HepG2 (cell line): ENCODE data around the gene SLC45A3. TPM values are rescaled to one million over a fixed set of nuclear protein-coding genes. Genes with fewer than 3 reads are reported as not detected.

Experiments
- polyA plus RNA-seq, 8 experiments: library from polyadenylated mRNA; depleted of rRNA in 3 of 8; stranded (reverse) in 7 of 8; unstranded in 1 of 8; fragments of >200 nt; fragmentation: Illumina TruSeq in 4 of 8; extraction: Trizol in 4 of 8; gene quantifications; 2 replicates each; pipeline versions ENCODE4 v1.2.1 to v1.2.3, GENCODE V29; 2011 to 2016; ENCODE audit warnings: low read depth in 4 of 8, missing spikeins in 1 of 8, mixed read lengths in 1 of 8; ENCODE audit not compliant: insufficient read depth in 1 of 8
- small RNA-seq, 3 experiments: library from RNA; depleted of rRNA; stranded (forward); fragments of <200 nt; gene quantifications; one replicate each; pipeline ENCODE3, GENCODE V24; 2012; ENCODE audit warnings: low read depth in 2 of 3, low replicate concordance in 1 of 3; ENCODE audit not compliant: insufficient read length in 3 of 3, insufficient read depth in 2 of 3
- total RNA-seq, 5 experiments: library from RNA; depleted of rRNA; stranded (reverse); fragments of >200 nt; fragmentation: Illumina TruSeq; extraction: Trizol; gene quantifications; 2 replicates each; pipeline ENCODE4 v1.2.3, GENCODE V29; 2016; ENCODE audit warnings: low read depth in 1 of 5
- TF ChIP-seq, protein P1 (sequence below): sonication (generic); formaldehyde crosslinking; IDR thresholded peaks from 2 replicates; pipeline ENCODE4 v1.4.0; 2020; ENCODE audit warnings: missing genetic modification reagents, low read depth, mild to moderate bottlenecking, borderline replicate concordance
- TF ChIP-seq, protein P2 (sequence below): sonication (generic); formaldehyde crosslinking; IDR thresholded peaks from 2 replicates; pipeline ENCODE4 v1.4.0; 2020; ENCODE audit warnings: missing genetic modification reagents

Gene SLC45A3
- total and polyA plus RNA-seq, 2 of the 13 experiments (the other 11 are each of a cell fraction or from before 2014, with no cell fraction given): 3.4 to 4.1 TPM

DNA sequence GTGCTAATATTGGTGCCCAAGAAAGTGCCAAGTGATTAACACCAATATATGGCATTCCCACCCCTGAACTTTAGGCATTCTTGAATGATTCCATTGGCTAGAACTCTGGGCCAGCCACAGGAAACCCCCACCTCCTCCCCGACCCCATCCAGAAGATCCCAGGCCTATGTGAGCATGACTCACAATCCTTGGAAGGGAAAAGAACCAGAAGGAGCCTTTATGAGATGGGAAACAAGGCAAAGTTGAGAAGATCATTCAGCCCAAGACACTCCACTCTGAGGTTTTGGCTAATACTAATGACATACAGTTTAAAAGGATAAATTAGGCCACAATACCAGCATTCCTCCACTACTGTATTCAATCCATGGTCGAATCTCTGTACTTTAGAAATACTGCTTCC, 70.3 kb downstream of the SLC45A3 start (continued):
- TF ChIP-seq, protein P1, sequence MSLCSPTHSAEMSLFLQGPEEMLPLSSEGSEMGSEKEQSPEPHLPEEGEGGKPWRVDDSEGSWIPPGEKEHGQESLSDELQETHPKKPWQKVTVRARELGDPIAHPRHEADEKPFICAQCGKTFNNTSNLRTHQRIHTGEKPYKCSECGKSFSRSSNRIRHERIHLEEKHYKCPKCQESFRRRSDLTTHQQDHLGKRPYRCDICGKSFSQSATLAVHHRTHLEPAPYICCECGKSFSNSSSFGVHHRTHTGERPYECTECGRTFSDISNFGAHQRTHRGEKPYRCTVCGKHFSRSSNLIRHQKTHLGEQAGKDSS (CRISPR knock-in tag): no peak
- TF ChIP-seq, protein P2, sequence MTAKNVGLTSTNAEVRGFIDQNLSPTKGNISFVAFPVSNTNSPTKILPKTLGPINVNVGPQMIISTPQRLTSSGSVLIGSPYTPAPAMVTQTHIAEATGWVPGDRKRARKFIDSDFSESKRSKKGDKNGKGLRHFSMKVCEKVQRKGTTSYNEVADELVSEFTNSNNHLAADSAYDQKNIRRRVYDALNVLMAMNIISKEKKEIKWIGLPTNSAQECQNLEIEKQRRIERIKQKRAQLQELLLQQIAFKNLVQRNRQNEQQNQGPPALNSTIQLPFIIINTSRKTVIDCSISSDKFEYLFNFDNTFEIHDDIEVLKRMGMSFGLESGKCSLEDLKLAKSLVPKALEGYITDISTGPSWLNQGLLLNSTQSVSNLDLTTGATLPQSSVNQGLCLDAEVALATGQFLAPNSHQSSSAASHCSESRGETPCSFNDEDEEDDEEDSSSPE (CRISPR knock-in tag): no peak
- TF ChIP-seq, all 625 proteins: peak for 0

Small RNA genes within 50 kb of the gene (small RNA-seq; reads per million reads assigned to genes)
- 0 reads per million in 3 experiments for gene RF00017

Other genes starting within 250 kb of the SLC45A3 start
- 0.42 and 1.2 TPM in 2 replicates for gene BLACAT1, start 224.5 kb downstream of the SLC45A3 start, total RNA-seq (2016; rRNA removed; fragmentation: Illumina TruSeq; extraction: Trizol)
- 2.7 and 2.8 TPM in 2 replicates for gene BLACAT1, start 224.5 kb downstream of the SLC45A3 start, polyA plus RNA-seq (2011; rRNA removed)
- 3.2 and 6.4 TPM in 2 replicates for gene CDK18, start 175.8 kb downstream of the SLC45A3 start, total RNA-seq (2016; rRNA removed; fragmentation: Illumina TruSeq; extraction: Trizol)
- 38.8 and 45.3 TPM in 2 replicates for gene CDK18, start 175.8 kb downstream of the SLC45A3 start, polyA plus RNA-seq (2011; rRNA removed)
- gene ELK4, start 48.5 kb downstream of the SLC45A3 start, total RNA-seq (2016; rRNA removed; fragmentation: Illumina TruSeq; extraction: Trizol): 13.1 and 15.0 TPM in 2 replicates
- gene ELK4, start 48.5 kb downstream of the SLC45A3 start, polyA plus RNA-seq (2011; rRNA removed): 6.8 and 8.3 TPM in 2 replicates
- gene NUCKS1, start 69.7 kb upstream of the SLC45A3 start, total RNA-seq (2016; rRNA removed; fragmentation: Illumina TruSeq; extraction: Trizol): 117 and 194 TPM in 2 replicates
- gene NUCKS1, start 69.7 kb upstream of the SLC45A3 start, polyA plus RNA-seq (2011; rRNA removed): 25.1 and 35.5 TPM in 2 replicates
- gene RAB29, start 95.0 kb upstream of the SLC45A3 start, total RNA-seq (2016; rRNA removed; fragmentation: Illumina TruSeq; extraction: Trizol): 10.1 and 13.1 TPM in 2 replicates
- 8.7 and 10.0 TPM in 2 replicates for gene RAB29, start 95.0 kb upstream of the SLC45A3 start, polyA plus RNA-seq (2011; rRNA removed)
- 1.3 and 2.2 TPM in 2 replicates for gene SLC41A1, start 132.7 kb upstream of the SLC45A3 start, total RNA-seq (2016; rRNA removed; fragmentation: Illumina TruSeq; extraction: Trizol)
- gene SLC41A1, start 132.7 kb upstream of the SLC45A3 start, polyA plus RNA-seq (2011; rRNA removed): 4.2 and 4.6 TPM in 2 replicates
- gene PM20D1, start 169.6 kb upstream of the SLC45A3 start, total RNA-seq (2016; rRNA removed; fragmentation: Illumina TruSeq; extraction: Trizol): not detected in 2 replicates
- not detected in 2 replicates for gene PM20D1, start 169.6 kb upstream of the SLC45A3 start, polyA plus RNA-seq (2011; rRNA removed)